GM06990 (cell line): ENCODE measurements around the gene ADORA1.

Experiments
- DNase-seq: peaks from one replicate; pipeline ENCODE4 v3.0.0-alpha.2; 2011; ENCODE audit not compliant: insufficient read length; ENCODE audit errors: extremely low read depth
- H3K27me3 ChIP-seq: replicated peaks from 2 replicates; pipeline ENCODE4 v1.6.0; 2011; ENCODE audit warnings: low read length; ENCODE audit not compliant: control insufficient read depth, insufficient read depth
- H3K36me3 ChIP-seq: 2 replicates; pipeline ENCODE4 v1.5.1; 2011; ENCODE audit warnings: low read length; ENCODE audit not compliant: control insufficient read depth, insufficient read depth
- H3K4me3 ChIP-seq: replicated peaks from 2 replicates; pipeline ENCODE4 v1.5.1; 2011; ENCODE audit warnings: low read depth, mild to moderate bottlenecking, control low read depth, low read length
- TF ChIP-seq, protein P1 (sequence below): IDR thresholded peaks from 2 replicates; pipeline ENCODE4 v1.5.1; 2011; ENCODE audit warnings: low read length, control low read depth, mild to moderate bottlenecking, inconsistent platforms; ENCODE audit not compliant: insufficient read depth, poor library complexity, severe bottlenecking

ADORA1 gene

DNA sequence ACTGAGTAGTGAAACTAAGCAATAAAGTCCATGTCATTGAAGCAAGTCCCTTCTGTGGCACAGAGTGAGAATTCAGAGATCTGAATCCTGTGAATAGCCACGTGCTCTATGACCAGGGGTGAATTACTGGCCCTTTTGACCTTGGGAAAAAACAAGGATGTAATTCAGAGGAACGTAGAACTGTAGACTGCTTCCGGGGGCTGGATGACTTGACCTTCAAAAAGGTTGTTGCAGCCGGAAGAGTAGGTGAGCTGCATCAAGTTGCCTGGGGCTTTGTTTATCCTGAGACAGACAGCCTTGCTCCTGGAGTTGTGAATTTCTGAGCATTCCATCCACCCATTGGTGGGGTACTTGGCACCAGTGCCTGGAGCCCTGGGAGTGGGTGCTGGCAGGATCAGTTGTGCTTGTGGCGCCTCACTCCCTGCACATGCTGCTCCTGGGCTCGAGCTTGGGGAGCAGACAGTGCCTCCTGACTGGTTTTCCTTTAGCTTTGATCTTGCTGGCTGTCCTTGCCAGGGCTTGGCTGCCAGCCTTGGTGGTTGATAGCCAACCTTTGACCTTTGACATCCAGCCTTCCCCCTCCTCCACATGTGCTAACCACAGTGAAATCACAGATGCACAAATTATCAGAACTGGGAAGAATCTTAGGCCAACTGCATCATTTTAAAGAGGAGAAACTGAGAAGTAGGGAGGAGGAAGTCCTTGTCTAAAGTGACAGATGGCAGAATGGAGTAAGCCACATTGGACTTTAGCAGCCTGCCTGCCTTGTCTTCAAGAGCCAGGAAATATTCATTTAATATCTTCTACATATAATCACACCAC lies 25.5 kb upstream of the ADORA1 start:
- H3K27me3 ChIP-seq = no peaks in the 10 kb centered on the region
- no peak overlapping the region for H3K4me3 ChIP-seq
- TF ChIP-seq, protein P1, sequence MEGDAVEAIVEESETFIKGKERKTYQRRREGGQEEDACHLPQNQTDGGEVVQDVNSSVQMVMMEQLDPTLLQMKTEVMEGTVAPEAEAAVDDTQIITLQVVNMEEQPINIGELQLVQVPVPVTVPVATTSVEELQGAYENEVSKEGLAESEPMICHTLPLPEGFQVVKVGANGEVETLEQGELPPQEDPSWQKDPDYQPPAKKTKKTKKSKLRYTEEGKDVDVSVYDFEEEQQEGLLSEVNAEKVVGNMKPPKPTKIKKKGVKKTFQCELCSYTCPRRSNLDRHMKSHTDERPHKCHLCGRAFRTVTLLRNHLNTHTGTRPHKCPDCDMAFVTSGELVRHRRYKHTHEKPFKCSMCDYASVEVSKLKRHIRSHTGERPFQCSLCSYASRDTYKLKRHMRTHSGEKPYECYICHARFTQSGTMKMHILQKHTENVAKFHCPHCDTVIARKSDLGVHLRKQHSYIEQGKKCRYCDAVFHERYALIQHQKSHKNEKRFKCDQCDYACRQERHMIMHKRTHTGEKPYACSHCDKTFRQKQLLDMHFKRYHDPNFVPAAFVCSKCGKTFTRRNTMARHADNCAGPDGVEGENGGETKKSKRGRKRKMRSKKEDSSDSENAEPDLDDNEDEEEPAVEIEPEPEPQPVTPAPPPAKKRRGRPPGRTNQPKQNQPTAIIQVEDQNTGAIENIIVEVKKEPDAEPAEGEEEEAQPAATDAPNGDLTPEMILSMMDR = no peak
- H3K36me3 ChIP-seq = no peaks in the 10 kb centered on the region
- no peak for DNase-seq

DNA sequence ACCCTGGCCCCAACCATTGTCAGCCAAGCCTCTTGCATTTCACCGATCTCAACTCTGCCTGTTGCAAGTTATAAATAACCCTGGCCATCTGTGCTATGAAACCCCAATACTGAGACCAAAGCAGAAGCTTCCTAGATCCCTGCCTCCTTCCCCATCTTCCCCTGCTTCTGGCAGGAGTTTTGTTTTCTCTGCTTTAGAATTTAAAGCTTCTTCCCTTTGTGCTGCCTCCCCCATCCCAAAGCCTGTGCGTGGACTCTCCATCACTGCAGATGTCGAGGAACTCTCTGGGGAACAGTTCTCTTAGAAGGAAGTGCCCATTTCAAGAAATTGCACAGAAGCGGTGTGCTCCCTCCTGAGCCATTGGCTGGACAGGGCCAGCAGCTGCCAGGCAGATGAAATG lies 24.3 kb upstream of the ADORA1 start:
- no peaks in the 10 kb centered on the region for H3K36me3 ChIP-seq
- TF ChIP-seq, protein P1 = no peak
- H3K4me3 ChIP-seq = no peak overlapping the region
- no peak for DNase-seq
- no peaks in the 10 kb centered on the region for H3K27me3 ChIP-seq

DNA sequence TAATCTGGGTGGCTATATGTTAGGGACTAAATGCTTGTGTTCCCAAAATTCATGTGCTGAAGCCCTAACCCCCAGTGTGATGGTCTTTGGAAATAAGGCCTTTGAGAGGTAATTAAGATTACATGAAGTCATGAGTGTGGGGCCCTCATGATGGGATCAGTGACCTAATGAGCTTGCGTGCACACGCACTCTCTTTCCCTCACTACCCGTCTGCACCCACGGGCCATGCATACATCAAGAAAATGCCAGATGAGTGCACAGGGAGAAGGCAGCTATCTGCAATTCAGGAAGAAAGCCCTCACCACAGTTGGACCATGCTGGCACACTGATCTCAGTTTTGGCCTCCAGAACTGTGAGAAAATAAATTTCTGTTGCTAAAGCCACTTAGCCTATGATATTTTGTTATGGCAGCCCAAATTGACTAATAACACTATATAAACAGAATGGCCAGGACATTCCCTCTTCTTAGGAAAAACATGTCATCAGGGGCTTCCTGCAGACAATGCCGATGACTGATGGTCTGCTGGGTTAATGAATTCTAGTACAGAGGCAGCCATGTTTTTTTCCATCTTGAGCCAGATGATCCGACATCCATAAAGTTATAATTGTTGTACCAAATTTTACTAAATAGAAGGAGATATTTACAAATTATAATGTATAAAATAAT lies 23.6 kb upstream of the ADORA1 start:
- Histone ChIP-seq H3K36me3 (no peaks in the 10 kb centered on the region), H3K27me3 (no peaks in the 10 kb centered on the region), H3K4me3 (no peak overlapping the region)
- no peak for DNase-seq
- TF ChIP-seq, protein P1 = no peak

DNA sequence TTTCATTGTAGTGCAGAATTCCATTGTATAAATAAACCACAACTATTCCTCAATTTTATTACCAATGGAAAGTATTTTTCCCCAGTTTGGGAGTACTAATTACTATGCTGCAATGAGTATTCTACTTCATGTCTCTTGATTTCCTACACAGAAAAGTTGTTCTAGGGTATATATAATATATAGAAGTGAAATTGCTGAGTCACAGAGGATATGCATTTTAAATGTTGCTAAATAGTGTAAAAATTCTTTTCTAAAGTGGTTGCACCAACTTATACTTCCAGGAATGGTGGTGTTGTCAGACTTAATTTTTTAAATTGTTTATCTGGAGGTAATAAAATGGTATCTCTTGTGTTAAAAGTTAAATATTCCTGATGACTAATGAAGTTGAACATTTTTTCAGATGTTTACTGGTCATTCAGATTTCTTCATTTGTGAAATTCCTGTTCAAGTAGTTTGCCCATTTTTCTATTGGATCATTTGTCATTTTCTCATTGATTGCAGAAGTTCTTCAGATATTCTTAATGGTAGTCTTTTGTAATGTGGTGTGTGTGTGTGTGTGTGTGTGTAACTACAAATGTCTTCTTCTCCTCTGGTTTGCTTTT lies 22.6 kb upstream of the ADORA1 start:
- no peak overlapping the region for H3K4me3 ChIP-seq
- no peaks in the 10 kb centered on the region for H3K36me3 ChIP-seq
- H3K27me3 ChIP-seq = no peaks in the 10 kb centered on the region
- DNase-seq = no peak
- TF ChIP-seq, protein P1 = no peak

DNA sequence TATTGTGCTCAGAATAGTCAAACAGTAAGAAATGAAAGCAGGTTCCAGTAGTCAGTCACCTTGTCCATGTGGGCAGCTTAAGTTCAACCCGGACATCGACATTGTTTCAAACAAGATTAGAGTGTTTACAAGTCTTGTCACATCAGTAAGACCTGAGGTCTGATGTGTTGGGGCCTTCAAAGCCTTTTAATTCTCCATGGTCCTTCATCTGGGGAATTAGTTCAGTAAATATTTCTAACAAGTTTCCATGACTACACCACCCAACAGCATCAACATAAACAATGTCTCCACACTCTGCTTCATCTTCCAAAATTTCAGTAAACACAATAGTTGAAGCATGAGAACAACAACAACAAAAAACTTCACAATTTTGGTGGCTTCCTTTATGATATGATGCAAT lies 15.1 kb upstream of the ADORA1 start:
- no peak for DNase-seq
- no peaks in the 10 kb centered on the region for H3K36me3 ChIP-seq
- TF ChIP-seq, protein P1 = no peak
- no peaks in the 10 kb centered on the region for H3K27me3 ChIP-seq
- H3K4me3 ChIP-seq = no peak overlapping the region
